ENCODE measurements around the gene MAP7D3.
"Not testable (repeated sequence)": the region's sequence is repeated elsewhere in the genome, so short reads cannot be mapped to it uniquely, and the experiment has no call there.

Gene MAP7D3

DNA sequence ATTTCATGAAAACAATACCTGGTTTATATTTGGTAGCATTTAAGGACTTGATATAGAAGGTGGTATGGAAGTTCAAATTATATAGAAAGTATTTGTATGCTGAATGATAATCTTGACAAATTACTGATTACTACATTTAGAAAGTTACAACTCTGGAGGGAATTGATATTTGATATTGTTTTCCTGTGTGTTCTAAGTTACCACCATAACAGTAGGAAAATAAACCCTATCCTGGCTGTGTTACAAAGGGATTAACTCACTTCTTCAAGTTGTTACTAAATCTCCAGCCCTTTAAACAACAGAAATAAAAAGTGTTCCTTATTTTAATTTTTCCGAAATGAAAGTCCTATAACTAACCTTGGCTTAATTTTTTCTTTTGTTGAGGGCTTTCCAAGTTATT is 67.3 kb downstream of the MAP7D3 start:
- DNase-seq (ENCODE audit: low read depth in 2 of 2, low spot score in 1 of 2): no peak

DNA sequence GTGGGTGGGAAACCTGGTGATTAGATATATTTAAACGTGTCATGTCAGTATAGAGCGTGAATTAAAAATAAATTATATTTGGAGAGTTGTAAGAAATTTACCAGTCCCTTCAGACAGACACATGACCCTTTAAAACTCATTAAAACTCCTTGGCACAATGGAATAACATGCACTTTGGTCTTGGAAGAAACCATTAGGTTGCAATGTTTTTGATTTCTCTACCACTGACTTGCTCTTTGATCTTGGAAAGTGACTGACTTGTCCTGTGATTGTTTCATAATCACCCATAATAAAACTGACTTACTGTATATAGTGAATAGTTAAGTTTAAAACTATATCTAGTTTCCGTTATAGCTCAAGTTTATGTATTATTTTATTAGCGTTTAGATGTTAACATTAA is 68.0 kb downstream of the MAP7D3 start:
- DNase-seq (ENCODE audit: low read depth in 2 of 2, low spot score in 1 of 2): no peak

DNA sequence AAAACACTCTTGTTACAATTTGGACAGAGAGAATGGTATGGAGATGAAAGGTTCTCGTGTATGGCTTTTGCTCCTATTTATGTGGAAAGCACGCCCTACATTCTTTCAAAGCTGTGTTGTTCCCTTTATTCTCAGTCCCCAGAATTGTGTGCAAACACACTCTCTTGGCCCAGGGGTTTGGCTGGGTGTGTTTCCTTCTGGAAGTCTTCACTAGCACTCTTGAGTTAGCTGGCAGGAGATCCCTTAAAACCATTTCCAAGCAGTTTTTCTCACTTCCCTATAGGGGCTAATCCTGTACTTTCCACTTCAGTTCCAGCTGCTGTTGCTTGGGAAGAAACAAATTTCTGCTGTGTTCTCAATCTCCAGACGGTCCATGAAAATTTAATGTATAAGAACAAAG is 68.8 kb downstream of the MAP7D3 start:
- DNase-seq (ENCODE audit: low read depth in 2 of 2, low spot score in 1 of 2): no peak

DNA sequence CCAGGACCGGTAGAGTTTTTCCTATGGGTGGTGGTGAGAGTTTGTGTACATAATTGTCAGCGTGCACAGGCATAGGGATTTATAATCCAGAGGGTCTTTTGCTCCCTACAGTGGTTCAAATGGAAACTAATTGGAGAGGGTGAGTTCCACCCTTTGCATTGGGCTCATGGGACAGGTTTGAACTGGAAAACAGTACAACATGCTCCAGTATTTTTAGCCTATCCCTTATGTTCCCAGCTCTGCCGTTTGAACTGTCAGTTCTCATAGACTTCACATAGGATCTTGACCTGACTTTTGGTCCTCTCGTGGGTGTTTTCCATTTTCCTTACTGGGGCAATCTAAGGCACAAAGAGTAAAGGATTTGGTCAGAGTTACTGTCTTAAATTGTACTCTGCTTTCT is 72.1 kb downstream of the MAP7D3 start:
- no peak for DNase-seq (ENCODE audit: low read depth in 2 of 2, low spot score in 1 of 2)

DNA sequence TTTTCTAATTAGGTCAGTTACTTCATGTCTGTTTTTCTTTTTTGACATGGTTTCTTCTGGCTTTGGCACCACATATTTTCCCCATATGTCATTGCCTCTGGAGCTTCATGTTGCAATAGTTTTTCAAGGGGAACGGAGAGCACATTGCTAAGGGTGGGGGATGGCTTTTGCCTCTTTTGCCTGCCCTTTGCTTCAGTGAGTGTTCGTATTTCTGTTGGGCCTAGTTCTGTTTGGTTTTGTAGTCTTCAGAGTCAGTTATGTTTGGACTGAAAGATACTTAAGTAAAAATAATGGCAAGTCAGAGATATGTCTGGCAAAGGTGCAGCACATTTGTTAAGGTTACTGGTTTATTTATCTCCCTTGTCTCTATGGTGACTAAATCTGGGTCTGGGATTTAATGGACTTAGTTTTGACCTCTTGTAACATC is 74.8 kb downstream of the MAP7D3 start:
- DNase-seq (ENCODE audit: low read depth in 2 of 2, low spot score in 1 of 2): no peak

DNA sequence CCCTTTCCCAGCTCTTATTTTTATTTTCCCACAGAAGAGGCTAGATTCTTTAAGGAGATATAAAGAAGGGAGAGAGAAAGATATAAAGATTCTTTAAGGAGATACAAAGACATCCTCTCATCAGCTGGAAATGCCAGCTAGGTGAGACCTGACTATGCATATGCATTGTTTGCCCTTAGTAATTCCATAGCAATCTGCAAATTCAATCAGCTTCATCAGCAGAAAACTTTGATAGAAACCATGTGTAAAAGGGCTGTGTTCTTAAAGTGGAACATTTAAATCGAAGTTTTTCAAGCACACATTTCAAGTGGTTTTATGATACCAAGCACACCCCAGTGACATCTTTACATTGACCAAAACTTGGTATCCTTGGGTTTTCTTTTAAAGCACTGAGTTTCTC is 79.8 kb downstream of the MAP7D3 start:
- DNase-seq (ENCODE audit: low read depth in 2 of 2, low spot score in 1 of 2): no peak

DNA sequence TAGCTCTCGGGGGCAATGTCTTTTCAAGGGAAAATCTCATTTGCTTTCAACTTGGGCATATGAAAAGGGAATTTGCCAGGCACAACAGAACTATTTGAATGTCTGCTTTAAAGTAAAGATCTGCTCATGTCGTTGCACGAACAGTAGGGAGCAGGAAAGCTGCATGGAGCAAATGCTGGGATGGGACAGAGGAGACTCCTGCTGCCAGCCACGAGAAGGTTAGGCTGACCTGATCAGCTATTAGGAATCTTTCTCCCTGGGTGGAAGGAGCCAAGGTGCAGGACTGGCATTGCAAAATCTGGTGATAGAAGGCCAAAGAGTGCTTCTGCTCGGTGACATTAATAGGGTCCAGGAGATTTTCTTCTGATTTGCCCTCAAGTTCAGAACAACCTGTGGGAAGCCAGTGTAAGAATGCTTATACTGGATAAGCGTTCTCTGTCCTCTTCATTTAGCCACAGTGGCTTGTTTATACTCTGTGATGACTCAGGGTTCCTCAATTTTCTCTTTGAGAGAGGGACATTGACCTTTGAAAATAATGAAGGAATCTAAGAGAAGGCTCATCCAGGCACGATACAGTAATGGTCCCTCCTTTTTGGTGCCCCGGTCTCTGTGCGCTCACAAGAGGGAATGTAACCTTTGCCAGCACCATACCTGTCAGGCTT is 80.9 kb downstream of the MAP7D3 start:
- DNase-seq (ENCODE audit: low read depth in 2 of 2, low spot score in 1 of 2): no peak

DNA sequence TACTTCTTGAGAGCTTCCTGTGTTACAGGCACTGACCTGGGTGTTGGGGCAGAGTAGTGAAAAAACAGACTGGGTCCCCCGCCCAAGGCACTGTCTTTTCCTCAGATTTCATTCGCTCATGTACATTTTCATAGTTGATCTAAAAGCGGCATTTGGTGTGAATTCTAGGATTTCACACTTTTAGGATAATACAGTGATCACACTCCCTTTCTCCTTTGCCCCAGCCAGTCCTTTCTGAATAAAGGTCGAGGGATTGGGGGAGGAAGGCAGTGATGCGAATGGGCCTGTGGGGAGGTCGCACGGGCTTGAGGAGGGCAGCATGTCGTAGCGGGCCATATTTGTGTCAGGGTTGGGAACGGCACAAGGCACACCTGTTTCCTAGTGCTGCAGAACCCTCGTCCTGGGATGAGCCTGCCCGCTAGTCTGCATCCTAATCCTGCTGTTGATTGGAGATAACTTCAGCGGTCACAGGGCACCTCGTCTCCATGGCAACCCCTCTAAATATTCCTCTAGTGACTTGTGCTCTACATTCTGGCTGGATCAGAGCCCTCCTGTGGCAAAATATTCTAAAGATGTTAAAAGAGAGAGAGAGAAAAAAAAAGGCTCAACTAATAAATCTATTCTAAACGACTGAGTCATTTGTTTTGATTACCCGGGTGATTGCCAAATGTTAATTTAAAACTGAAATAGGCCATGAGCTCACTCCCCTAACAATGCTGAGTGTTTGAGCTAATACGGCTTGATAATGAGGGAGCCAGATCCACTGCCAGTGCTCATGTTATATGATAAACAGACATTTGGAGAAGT is 82.1 kb downstream of the MAP7D3 start:
- no peak for DNase-seq (ENCODE audit: low read depth in 2 of 2, low spot score in 1 of 2)

DNA sequence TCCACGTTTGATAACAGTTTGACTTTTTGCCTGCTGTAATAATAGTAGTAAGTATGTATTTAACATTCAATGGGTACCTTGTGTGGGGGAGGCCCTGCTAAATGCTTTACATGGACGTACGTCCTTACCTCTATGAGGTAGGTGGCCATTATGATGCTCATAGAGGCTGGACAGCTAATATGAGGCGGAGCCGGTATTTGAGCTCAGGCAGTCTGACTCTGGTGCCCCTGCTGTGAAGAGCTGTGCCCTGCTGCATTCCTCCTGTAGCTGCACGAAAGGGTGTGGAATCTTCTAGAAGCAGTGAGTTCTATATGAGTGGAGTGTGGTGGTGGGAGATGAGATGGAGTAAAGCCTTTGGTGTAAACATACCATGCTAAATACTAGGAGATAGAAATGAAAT is 83.2 kb downstream of the MAP7D3 start:
- not testable (repeated sequence) for DNase-seq (ENCODE audit: low read depth in 2 of 2, low spot score in 1 of 2)

DNA sequence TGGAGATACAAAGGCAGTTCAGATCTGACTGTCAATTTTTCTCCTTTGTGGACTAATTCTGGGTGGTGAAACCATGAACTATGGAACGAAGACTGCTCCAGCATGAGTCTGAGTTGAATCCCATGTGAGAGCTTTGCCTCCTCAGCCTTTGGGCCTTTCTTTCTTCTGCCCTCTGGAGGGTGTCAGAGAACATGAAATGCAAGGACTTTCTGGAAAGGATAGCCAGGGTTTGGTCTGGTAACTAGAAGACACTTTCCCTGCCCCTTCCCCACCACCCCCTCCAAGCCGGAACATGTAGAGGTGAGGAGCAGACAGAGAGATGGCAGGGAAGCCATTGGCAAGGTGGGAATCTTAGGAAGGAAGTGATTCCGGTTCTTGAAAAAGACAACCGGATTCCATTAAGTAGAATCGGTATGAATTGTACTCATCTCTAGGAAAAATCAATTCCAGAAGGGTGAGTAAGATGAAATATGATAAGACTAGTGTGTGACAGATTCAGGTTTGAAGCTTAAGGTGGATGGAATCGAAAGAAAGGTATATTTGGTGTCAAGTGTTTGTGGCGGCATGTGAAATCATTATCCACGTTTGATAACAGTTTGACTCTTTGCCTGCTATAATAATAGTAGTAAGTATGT is 84.9 kb downstream of the MAP7D3 start:
- no peak for DNase-seq (ENCODE audit: low read depth in 2 of 2, low spot score in 1 of 2)

DNA sequence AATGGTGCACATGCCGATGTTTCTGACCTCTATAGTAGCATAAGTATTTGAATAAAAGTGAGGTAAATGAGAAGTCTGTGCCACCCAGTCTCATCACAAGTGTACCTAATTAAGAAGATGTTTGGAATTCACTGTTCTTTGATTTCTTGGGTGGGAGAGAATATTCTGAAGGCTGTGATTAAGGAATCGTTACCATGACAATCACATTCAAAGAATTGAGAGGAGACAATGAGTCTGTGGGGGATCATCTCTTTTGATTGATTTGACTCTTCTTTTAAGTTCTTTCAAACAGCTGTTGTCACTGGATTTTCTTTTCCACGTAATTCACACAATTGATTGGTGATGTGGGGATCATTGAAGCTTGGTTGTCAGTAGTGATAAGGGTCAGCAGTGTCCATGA is 85.8 kb downstream of the MAP7D3 start:
- DNase-seq (ENCODE audit: low read depth in 2 of 2, low spot score in 1 of 2): no peak

DNA sequence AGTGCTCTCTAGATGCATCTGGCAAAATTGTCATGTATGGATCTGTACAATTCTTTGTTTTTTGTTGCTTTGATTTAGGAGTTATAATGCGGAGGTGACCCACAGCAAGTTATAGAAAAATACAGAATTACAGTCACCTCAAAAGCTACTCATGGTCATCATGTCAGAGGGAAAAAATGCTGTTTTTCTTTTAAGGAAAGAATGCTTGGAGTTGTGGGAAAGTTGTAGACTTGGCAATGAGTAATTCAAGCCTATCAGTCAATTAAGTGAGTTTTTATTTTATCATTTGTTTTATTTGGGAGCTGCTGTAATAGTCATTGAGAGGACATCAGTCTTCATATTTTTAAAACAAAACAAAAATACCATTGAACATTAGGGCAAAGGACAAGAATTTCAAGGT is 87.5 kb downstream of the MAP7D3 start:
- no peak for DNase-seq (ENCODE audit: low read depth in 2 of 2, low spot score in 1 of 2)
